Activated CD4-positive, alpha-beta memory T cell treated with anti-CD3 and anti-CD28 coated beads, Interleukin-2, amount 10 ng/mL, durations not matched to agents 7 days and 5 days (primary cell): Measurements from ENCODE around the gene SSX2B. TPM values are rescaled to one million over a fixed set of nuclear protein-coding genes. Genes with fewer than 3 reads are reported as not detected.
"Not testable (repeated sequence)": the region's sequence is repeated elsewhere in the genome, so short reads cannot be mapped to it uniquely, and the experiment has no call there.

Experiments used
- CTCF ChIA-PET: fragments of 350-600 bp; sonication (Branson Sonifier 250); formaldehyde crosslinking; loops from one replicate; lab custom pipeline; 2021; ENCODE audit warnings: antibody characterized with exemption, inconsistent platforms; lab: Charles Lee
- POLR2A ChIA-PET: fragments of 350-600 bp; sonication (Branson Sonifier 250); formaldehyde crosslinking; loops from one replicate; lab custom pipeline; 2021; ENCODE audit warnings: antibody characterized with exemption; lab: Charles Lee
- DNase-seq: peaks from one replicate; pipeline ENCODE4 v3.0.0-alpha.2; 2020
- H3K27ac Mint-ChIP-seq: one replicate; pipeline ENCODE4 v1.8.0; 2021; ENCODE audit warnings: mild to moderate bottlenecking, mixed read lengths
- H3K27me3 Mint-ChIP-seq: one replicate; pipeline ENCODE4 v1.8.0; 2021; ENCODE audit warnings: mixed read lengths
- H3K36me3 Mint-ChIP-seq: one replicate; pipeline ENCODE4 v1.8.0; 2021; ENCODE audit warnings: low read depth, mixed read lengths
- H3K4me1 Mint-ChIP-seq: one replicate; pipeline ENCODE4 v1.8.0; 2021; ENCODE audit warnings: mixed read lengths
- H3K4me3 Mint-ChIP-seq: one replicate; pipeline ENCODE4 v1.8.0; 2021; ENCODE audit warnings: mild to moderate bottlenecking, mixed read lengths
- H3K9me3 Mint-ChIP-seq: one replicate; pipeline ENCODE4 v1.8.0; 2021; ENCODE audit warnings: mixed read lengths
- total RNA-seq, 2 experiments: library from RNA; stranded (reverse); gene quantifications; one replicate each; pipeline ENCODE4 v1.2.3, GENCODE V29; 2021

The SSX2B gene, protein sequence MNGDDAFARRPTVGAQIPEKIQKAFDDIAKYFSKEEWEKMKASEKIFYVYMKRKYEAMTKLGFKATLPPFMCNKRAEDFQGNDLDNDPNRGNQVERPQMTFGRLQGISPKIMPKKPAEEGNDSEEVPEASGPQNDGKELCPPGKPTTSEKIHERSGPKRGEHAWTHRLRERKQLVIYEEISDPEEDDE
- not detected for total RNA-seq

DNA sequence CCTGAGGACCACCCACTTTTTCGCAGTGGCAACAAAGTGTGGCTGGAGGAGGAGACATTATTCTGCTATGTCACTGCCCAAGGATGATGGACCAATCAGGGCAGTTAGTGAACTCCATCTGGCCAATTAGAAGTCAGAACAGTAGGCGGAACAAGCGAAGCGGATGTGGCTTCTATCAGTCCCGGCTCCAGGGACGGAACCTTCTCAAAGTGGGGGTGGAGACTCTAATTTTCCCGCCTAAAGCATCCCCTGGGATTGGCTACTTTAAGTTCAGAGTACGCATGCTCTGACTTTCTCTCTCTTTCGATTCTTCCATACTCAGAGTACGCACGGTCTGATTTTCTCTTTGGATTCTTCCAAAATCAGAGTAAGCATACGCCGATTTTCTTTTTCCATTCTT lies at the start of gene SSX2B:
TSS of gene SSX2B (plus strand) at position 301 of the 400 bp plus-strand sequence. CDS start 1,429 bp downstream, outside the sequence.
- H3K27me3 Mint-ChIP-seq, H3K4me3 Mint-ChIP-seq, H3K27ac Mint-ChIP-seq, DNase-seq, POLR2A ChIA-PET, H3K36me3 Mint-ChIP-seq, H3K4me1 Mint-ChIP-seq, CTCF ChIA-PET, H3K9me3 Mint-ChIP-seq: not testable (repeated sequence)

DNA sequence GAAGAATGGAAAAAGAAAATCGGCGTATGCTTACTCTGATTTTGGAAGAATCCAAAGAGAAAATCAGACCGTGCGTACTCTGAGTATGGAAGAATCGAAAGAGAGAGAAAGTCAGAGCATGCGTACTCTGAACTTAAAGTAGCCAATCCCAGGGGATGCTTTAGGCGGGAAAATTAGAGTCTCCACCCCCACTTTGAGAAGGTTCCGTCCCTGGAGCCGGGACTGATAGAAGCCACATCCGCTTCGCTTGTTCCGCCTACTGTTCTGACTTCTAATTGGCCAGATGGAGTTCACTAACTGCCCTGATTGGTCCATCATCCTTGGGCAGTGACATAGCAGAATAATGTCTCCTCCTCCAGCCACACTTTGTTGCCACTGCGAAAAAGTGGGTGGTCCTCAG lies 44.0 kb upstream of the SSX2B start, which contains the start of gene SSX2:
TSS of gene SSX2 (minus strand) at position 101 of the 400 bp plus-strand sequence. CDS start 1,429 bp downstream, outside the sequence.
- H3K27me3 Mint-ChIP-seq, H3K4me3 Mint-ChIP-seq, H3K4me1 Mint-ChIP-seq, DNase-seq, POLR2A ChIA-PET, CTCF ChIA-PET, H3K27ac Mint-ChIP-seq, H3K9me3 Mint-ChIP-seq, H3K36me3 Mint-ChIP-seq: not testable (repeated sequence)

DNA sequence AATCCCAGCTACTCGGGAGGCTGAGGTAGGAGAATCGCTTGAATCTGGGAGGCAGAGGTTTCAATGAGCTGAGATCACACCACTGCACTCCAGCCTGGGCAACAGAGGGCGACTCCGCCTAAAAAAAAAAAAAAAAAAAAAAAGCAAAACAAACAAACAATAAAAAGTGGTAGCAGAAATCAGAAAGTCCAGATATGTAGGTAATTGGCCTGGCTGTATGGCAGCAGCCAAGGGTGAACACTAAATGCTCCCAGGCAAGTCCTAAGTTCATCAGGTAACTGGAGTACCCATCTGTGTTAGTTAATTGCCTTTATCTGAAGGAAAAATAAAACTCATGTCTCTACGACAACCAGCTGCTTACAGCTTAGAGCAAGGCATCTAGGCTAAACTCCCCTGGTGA lies 14.9 kb downstream of the SSX2B start:
- H3K9me3 Mint-ChIP-seq, H3K27me3 Mint-ChIP-seq, H3K27ac Mint-ChIP-seq, POLR2A ChIA-PET, DNase-seq, CTCF ChIA-PET, H3K36me3 Mint-ChIP-seq, H3K4me3 Mint-ChIP-seq, H3K4me1 Mint-ChIP-seq: not testable (repeated sequence)

DNA sequence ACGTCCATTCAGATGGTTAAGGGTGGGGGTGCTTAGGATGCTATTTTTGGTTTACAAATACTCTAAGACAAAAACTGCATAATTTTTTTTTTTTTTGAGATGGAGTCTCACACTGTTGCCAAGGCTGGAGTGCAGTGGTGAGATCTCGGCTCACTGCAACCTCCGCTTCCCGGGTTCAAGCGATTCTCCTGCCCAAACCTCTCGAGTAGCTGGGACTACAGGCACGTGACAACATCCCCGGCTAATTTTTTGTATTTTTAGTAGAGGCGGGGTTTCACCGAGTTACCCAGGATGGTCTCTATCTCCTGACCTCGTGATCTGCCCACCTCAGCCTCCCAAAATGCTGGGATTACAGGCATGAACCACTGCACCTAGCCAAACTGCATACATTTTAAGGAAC lies 22.5 kb downstream of the SSX2B start:
- H3K9me3 Mint-ChIP-seq, H3K36me3 Mint-ChIP-seq, H3K27ac Mint-ChIP-seq, CTCF ChIA-PET, POLR2A ChIA-PET, H3K4me3 Mint-ChIP-seq, DNase-seq, H3K4me1 Mint-ChIP-seq, H3K27me3 Mint-ChIP-seq: not testable (repeated sequence)

DNA sequence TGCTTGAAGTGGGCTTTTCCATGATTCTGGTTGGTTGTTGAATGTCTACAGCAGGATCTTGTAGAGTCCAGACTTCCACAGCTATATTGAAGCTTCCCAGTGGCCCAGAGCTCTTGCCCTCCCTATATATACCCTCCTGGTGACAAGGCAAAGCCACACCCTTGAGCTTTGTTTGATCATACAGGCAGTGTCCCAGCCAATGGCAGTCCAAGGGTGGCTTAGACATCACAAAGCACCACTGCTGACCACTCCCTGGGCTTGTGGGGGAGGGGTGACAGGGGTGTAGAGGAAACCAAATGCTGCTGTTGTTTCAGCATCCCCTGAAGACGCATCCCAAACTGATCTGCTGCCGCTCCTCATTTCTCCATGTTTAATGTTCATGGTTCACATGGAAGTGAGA lies 46.3 kb downstream of the SSX2B start, which contains the start of gene SPANXN5:
TSS of gene SPANXN5 (minus strand) at position 101 of the 400 bp plus-strand sequence. CDS start at position 22, 79 bp downstream.
- DNase-seq, H3K27ac Mint-ChIP-seq, H3K36me3 Mint-ChIP-seq, H3K9me3 Mint-ChIP-seq, H3K4me3 Mint-ChIP-seq, H3K27me3 Mint-ChIP-seq, H3K4me1 Mint-ChIP-seq, CTCF ChIA-PET, POLR2A ChIA-PET: not testable (repeated sequence)

DNA sequence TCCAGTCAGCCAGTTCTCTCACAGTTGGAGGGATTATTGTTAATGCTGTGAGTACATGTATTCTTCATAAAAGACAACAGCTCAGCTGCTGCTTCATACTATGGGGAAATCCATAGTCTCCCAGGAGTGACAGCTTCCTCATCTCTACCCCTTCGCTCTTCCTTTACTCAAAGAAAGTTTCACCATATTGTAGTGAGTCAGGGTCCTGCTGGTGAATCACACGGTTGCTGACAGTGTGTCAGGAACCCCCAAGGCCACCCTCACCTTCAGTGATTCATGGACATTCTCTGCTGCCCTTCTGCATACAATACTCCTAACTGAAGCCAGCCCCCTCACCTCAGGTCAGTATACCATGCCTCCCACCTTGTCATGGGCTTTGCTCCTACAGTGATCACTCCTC lies 53.8 kb downstream of the SSX2B start:
- POLR2A ChIA-PET, H3K9me3 Mint-ChIP-seq, H3K27ac Mint-ChIP-seq, H3K27me3 Mint-ChIP-seq, DNase-seq, H3K36me3 Mint-ChIP-seq, H3K4me3 Mint-ChIP-seq, CTCF ChIA-PET, H3K4me1 Mint-ChIP-seq: not testable (repeated sequence)

Other genes with a start within 250 kb of the SSX2B start
- gene XAGE1B, start 234.2 kb upstream of the SSX2B start, total RNA-seq: not detected
- gene SSX7, start 96.4 kb upstream of the SSX2B start, total RNA-seq: not detected
- not detected for gene SSX2, start 44.1 kb upstream of the SSX2B start, total RNA-seq
- not detected for gene SPANXN5, start 46.2 kb downstream of the SSX2B start, total RNA-seq
- not detected for gene XAGE5, start 60.0 kb downstream of the SSX2B start, total RNA-seq
- not detected for gene XAGE3, start 116.8 kb downstream of the SSX2B start, total RNA-seq
- 10 to 100 TPM; 10.3 to 12.2 TPM for gene FAM156B, start 146.1 kb downstream of the SSX2B start, total RNA-seq
- 10 to 100 TPM; 18.5 to 21.0 TPM for gene FAM156A, start 207.3 kb downstream of the SSX2B start, total RNA-seq